OCI-LY7 (cell line): ENCODE measurements around the gene TRIM29. TPM values are rescaled to one million over a fixed set of nuclear protein-coding genes. Genes with fewer than 3 reads are reported as not detected.

Source experiments
- BruUV-seq: library from RNA; stranded (reverse); fragments of 400-500 nt; replicated peaks from 2 replicates; lab custom pipeline; 2021; lab: Mats Ljungman, UMichigan
- CTCF ChIA-PET: fragments of 300-600 bp; sonication (Branson Sonifier 250); formaldehyde crosslinking; loops from one replicate; lab custom pipeline; 2022; ENCODE audit warnings: antibody characterized with exemption; ENCODE audit not compliant: unreplicated experiment; lab: Charles Lee
- POLR2A ChIA-PET: fragments of 300-600 bp; sonication (Branson Sonifier 250); formaldehyde crosslinking; loops from one replicate; lab custom pipeline; 2022; ENCODE audit warnings: antibody characterized with exemption; lab: Charles Lee
- DNase-seq: peaks from one replicate; pipeline ENCODE4 v3.0.0-alpha.2; 2015; ENCODE audit warnings: low spot score
- H2AFZ ChIP-seq: fragments of 200-600 bp; sonication (generic), shearing (Covaris generic); 2 replicates; pipeline ENCODE4 v1.6.1; 2014; ENCODE audit warnings: mild to moderate bottlenecking, antibody characterized with exemption, low read length, moderate library complexity
- H3K27ac ChIP-seq: fragments of 200-600 bp; sonication (generic); 2 replicates; pipeline ENCODE4 v1.5.1; 2014; ENCODE audit warnings: mixed run types, low read depth, mild to moderate bottlenecking, moderate library complexity, low read length, inconsistent platforms; ENCODE audit not compliant: poor library complexity, severe bottlenecking
- H3K36me3 ChIP-seq: fragments of 200-600 bp; sonication (generic); 2 replicates; pipeline ENCODE4 v1.6.1; 2014; ENCODE audit warnings: mild to moderate bottlenecking, antibody characterized with exemption, low read length, moderate library complexity, mixed read lengths; ENCODE audit not compliant: insufficient read depth
- H3K4me1 ChIP-seq: fragments of 200-600 bp; sonication (generic); 2 replicates; pipeline ENCODE4 v1.5.1; 2014; ENCODE audit warnings: mild to moderate bottlenecking, low read length; ENCODE audit not compliant: insufficient read depth, poor library complexity, severe bottlenecking
- H3K4me2 ChIP-seq: fragments of 200-600 bp; sonication (generic); 2 replicates; pipeline ENCODE4 v1.6.1; 2014; ENCODE audit warnings: mild to moderate bottlenecking, low read length
- H3K4me3 ChIP-seq: fragments of 200-600 bp; sonication (generic); 2 replicates; pipeline ENCODE4 v1.5.1; 2014; ENCODE audit warnings: mild to moderate bottlenecking, low read depth, low read length; ENCODE audit not compliant: poor library complexity, severe bottlenecking
- H3K79me2 ChIP-seq: fragments of 200-600 bp; sonication (generic); 2 replicates; pipeline ENCODE4 v1.6.1; 2016; ENCODE audit warnings: low read depth, mild to moderate bottlenecking, low read length, moderate library complexity, mixed read lengths; ENCODE audit not compliant: insufficient read depth
- H3K9me2 ChIP-seq: fragments of 200-600 bp; sonication (generic); 2 replicates; pipeline ENCODE4 v1.6.1; 2016; ENCODE audit warnings: mild to moderate bottlenecking, low read length, mixed read lengths; ENCODE audit not compliant: insufficient read depth
- H3K9me3 ChIP-seq: fragments of 200-600 bp; sonication (generic); 2 replicates; pipeline ENCODE4 v1.6.1; 2014; ENCODE audit warnings: mild to moderate bottlenecking, mixed run types, low read length, mixed read lengths
- H4K20me1 ChIP-seq: fragments of 200-600 bp; sonication (generic); 2 replicates; pipeline ENCODE4 v1.6.1; 2014; ENCODE audit warnings: mild to moderate bottlenecking, antibody characterized with exemption, low read length, moderate library complexity, mixed read lengths; ENCODE audit not compliant: insufficient read depth
- CTCF ChIP-seq: fragments of 200-600 bp; sonication (generic); conservative IDR thresholded peaks from 2 replicates; pipeline ENCODE4 v1.5.1; 2014; ENCODE audit warnings: mild to moderate bottlenecking, antibody characterized with exemption, low read length, moderate library complexity, mixed read lengths
- EZH2phosphoT487 ChIP-seq: fragments of 200-600 bp; sonication (generic); IDR thresholded peaks from 2 replicates; pipeline ENCODE4 v1.6.1; 2018; ENCODE audit warnings: low read depth, borderline replicate concordance, mild to moderate bottlenecking, mixed run types, antibody characterized with exemption, low read length, moderate library complexity, mixed read lengths
- intact Hi-C: fragments of 100-400 bp; cut with micrococcal nuclease; formaldehyde crosslinking; loops from one replicate; pipeline ENCODE4 v1.10.0; 2022; ENCODE audit not compliant: unreplicated experiment
- total RNA-seq, 2 experiments: library from RNA; depleted of rRNA in 1 of 2; stranded (reverse); fragments of >200 nt in 1 of 2; shearing (Covaris generic) in 1 of 2; gene quantifications; 2 replicates each; pipeline ENCODE4 v1.2.3, GENCODE V29; 2014 to 2022

Gene TRIM29
- total RNA-seq, 2 experiments from 2014 or later: not detected

- BruUV-seq: no TSS peak
- Histone ChIP-seq H2AFZ (no peak overlapping the region), H3K9me2 (no peaks in the 10 kb centered on the region), H3K4me1 (no peaks in the 10 kb centered on the region), H3K36me3 (no peaks in the 10 kb centered on the region), H3K4me2 (no peak overlapping the region), H3K27ac (no peak overlapping the region), H3K4me3 (no peak overlapping the region), H4K20me1 (no peaks in the 10 kb centered on the region), H3K9me3 (no peaks in the 10 kb centered on the region), H3K79me2 (no peaks in the 10 kb centered on the region)
- CTCF ChIA-PET: interaction anchor here (0.6 kb wide), 1 partner anchor 20 kb away, joined by 3 read pairs; no protein-coding TSS in a partner anchor
- POLR2A ChIA-PET: no interaction called here
- TF ChIP-seq CTCF: no peak
- no peak for TF ChIP-seq EZH2phosphoT487
- intact Hi-C loops: no loop called here
- no peak for DNase-seq
Observed at GRCh38 chr11:120136356-120136755, 1.6 kb downstream of the TRIM29 start.

- H3K4me2 ChIP-seq: no peak overlapping the region
Observed at GRCh38 chr11:120135838-120136237, 2.1 kb downstream of the TRIM29 start.

More at GRCh38 chr11:120135838-120136237, 2.1 kb downstream of the TRIM29 start:
- no peaks in the 10 kb centered on the region for H3K36me3 ChIP-seq
- H3K79me2 ChIP-seq: no peaks in the 10 kb centered on the region
- H3K9me3 ChIP-seq: no peaks in the 10 kb centered on the region
- no peaks in the 10 kb centered on the region for H4K20me1 ChIP-seq
- BruUV-seq: no TSS peak
- no peaks in the 10 kb centered on the region for H3K4me1 ChIP-seq
- no peak overlapping the region for H3K4me3 ChIP-seq
- no peak overlapping the region for H2AFZ ChIP-seq
- H3K27ac ChIP-seq: no peak overlapping the region
- DNase-seq: no peak
- H3K9me2 ChIP-seq: no peaks in the 10 kb centered on the region
- CTCF ChIA-PET: interaction anchor here (0.6 kb wide), 2 partner anchors 20 to 83 kb away, joined by 3 read pairs; no protein-coding TSS in a partner anchor
- POLR2A ChIA-PET: no interaction called here
- no peak for TF ChIP-seq EZH2phosphoT487
- no peak for TF ChIP-seq CTCF
- intact Hi-C loops: no loop called here
